HepG2 (cell line): ENCODE data around the gene MYO7B. TPM values are rescaled to one million over a fixed set of nuclear protein-coding genes. Genes with fewer than 3 reads are reported as not detected.

Source experiments
- AHR ChIP-seq: IDR thresholded peaks from 2 replicates; pipeline ENCODE4 v1.6.1; 2018; ENCODE audit warnings: missing genetic modification reagents, missing compliant biosample characterization
- ATF5 ChIP-seq: sonication (generic); formaldehyde crosslinking; IDR thresholded peaks from 2 replicates; pipeline ENCODE4 v1.4.0; 2020; ENCODE audit warnings: mild to moderate bottlenecking, low read depth, missing genetic modification reagents
- CEBPZ ChIP-seq: IDR thresholded peaks from 2 replicates; pipeline ENCODE4 v1.6.1; 2012; ENCODE audit warnings: low read length, improper control_type of control experiment
- KAT2B ChIP-seq: fragments of 150-350 bp; IDR thresholded peaks from 2 replicates; pipeline ENCODE4 v1.6.1; 2014; ENCODE audit warnings: low read depth, low read length, borderline replicate concordance
- NCOA2 ChIP-seq: sonication (generic); formaldehyde crosslinking; IDR thresholded peaks from 2 replicates; pipeline ENCODE4 v1.8.0; 2022; ENCODE audit warnings: inconsistent platforms
- NFE2 ChIP-seq: sonication (generic); formaldehyde crosslinking; IDR thresholded peaks from 2 replicates; pipeline ENCODE4 v1.4.0; 2020; ENCODE audit warnings: missing genetic modification reagents
- POLR2A ChIP-seq, 2 experiments: IDR thresholded peaks; 2 replicates each; pipeline ENCODE4 v1.6.1; 2011; ENCODE audit warnings: low read depth in 2 of 2, low read length in 2 of 2, mild to moderate bottlenecking in 1 of 2, moderate library complexity in 1 of 2; ENCODE audit not compliant: insufficient read depth in 1 of 2
- SP2 ChIP-seq: sonication (generic); formaldehyde crosslinking; IDR thresholded peaks from 2 replicates; pipeline ENCODE4 v1.5.1; 2020; ENCODE audit warnings: mild to moderate bottlenecking, missing genetic modification reagents
- SRSF4 ChIP-seq: fragments of 200-400 bp; formaldehyde crosslinking; IDR thresholded peaks from one replicate; pipeline ENCODE4 v1.6.1; 2018; ENCODE audit warnings: mild to moderate bottlenecking, low read depth, low read length, moderate library complexity; ENCODE audit not compliant: poor library complexity, severe bottlenecking
- THYN1 ChIP-seq: sonication (generic); formaldehyde crosslinking; IDR thresholded peaks from 2 replicates; pipeline ENCODE4 v1.8.1; 2023; ENCODE audit warnings: low read depth, mild to moderate bottlenecking, moderate library complexity, missing genetic modification reagents, borderline replicate concordance
- ZNF20 ChIP-seq: sonication (generic); formaldehyde crosslinking; IDR thresholded peaks from 2 replicates; pipeline ENCODE4 v1.4.0; 2020; ENCODE audit warnings: mild to moderate bottlenecking, moderate library complexity, missing genetic modification reagents
- ZNF318 ChIP-seq: sonication (generic); formaldehyde crosslinking; IDR thresholded peaks from 2 replicates; pipeline ENCODE4 v1.4.0; 2020; ENCODE audit warnings: mild to moderate bottlenecking, missing genetic modification reagents
- polyA plus RNA-seq, 8 experiments: library from polyadenylated mRNA; depleted of rRNA in 3 of 8; stranded (reverse) in 7 of 8; unstranded in 1 of 8; fragments of >200 nt; fragmentation: Illumina TruSeq in 4 of 8; extraction: Trizol in 4 of 8; gene quantifications; 2 replicates each; pipeline versions ENCODE4 v1.2.1 to v1.2.3, GENCODE V29; 2011 to 2016; ENCODE audit warnings: low read depth in 4 of 8, missing spikeins in 1 of 8, mixed read lengths in 1 of 8; ENCODE audit not compliant: insufficient read depth in 1 of 8
- total RNA-seq, 5 experiments: library from RNA; depleted of rRNA; stranded (reverse); fragments of >200 nt; fragmentation: Illumina TruSeq; extraction: Trizol; gene quantifications; 2 replicates each; pipeline ENCODE4 v1.2.3, GENCODE V29; 2016; ENCODE audit warnings: low read depth in 1 of 5
- TF ChIP-seq, protein P1 (sequence below): sonication (generic); formaldehyde crosslinking; IDR thresholded peaks from 2 replicates; pipeline ENCODE4 v1.5.0; 2020; ENCODE audit warnings: missing genetic modification reagents

MYO7B gene
- total and polyA plus RNA-seq, 2 of the 13 experiments (the other 11 are each of a cell fraction or from before 2014, with no cell fraction given), result not detected

DNA sequence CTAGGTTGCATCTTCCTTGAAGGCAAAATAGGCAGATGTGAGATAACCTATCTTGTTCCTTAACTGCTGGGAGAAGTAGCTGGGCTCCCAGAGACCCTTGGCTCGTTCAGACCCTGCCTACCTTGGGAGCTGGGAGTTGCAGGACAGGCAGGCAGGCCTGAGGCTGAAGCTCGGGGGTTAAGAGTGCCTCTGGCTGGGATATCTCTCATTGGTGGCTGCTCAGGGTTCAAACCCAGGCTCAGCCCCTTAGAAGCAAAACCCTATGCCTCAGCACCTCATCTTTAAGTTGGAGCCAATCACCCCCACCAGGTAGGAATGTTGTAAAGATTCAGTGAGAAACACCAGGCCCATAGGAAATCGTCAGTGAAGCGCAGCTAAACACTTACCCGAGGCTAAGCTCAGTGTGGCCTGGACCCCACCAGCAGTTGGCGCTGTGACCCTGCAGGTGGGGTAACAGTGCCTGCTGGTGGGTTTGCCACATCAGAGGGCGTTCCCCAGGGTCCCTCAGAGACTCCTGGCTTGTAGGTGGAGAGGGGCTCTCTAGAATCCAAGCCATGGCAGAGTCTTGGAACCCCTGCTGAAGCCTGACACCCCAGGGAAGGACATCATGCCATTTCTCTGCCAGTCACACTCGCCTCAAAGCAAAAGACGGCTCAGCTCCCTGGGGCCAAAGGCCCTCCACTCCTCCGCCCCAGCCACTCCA, 55.9 kb downstream of the MYO7B start (continued):
- no peak for TF ChIP-seq THYN1
- TF ChIP-seq SP2 (CRISPR knock-in tag), result no peak
- TF ChIP-seq AHR, result peak; percentile 84; the same call in 1 of the 2 replicates
- TF ChIP-seq ZNF318 (CRISPR knock-in tag), result no peak
- no peak for TF ChIP-seq POLR2A (IDR thresholded peaks at IDR 0.05; ENCODE audit: insufficient read depth in 1 of 2, low read depth in 2 of 2, low read length in 2 of 2)
- no peak for TF ChIP-seq NFE2 (CRISPR knock-in tag)
- no peak for TF ChIP-seq CEBPZ
- TF ChIP-seq NCOA2, result 0 out of 2 replicates have a peak, but pooled peaks have one; percentile 24
- no peak for TF ChIP-seq ZNF20 (CRISPR knock-in tag)
- TF ChIP-seq KAT2B, result no peak
- no peak for TF ChIP-seq SRSF4
- TF ChIP-seq ATF5 (CRISPR knock-in tag), result no peak
- TF ChIP-seq, protein P1, sequence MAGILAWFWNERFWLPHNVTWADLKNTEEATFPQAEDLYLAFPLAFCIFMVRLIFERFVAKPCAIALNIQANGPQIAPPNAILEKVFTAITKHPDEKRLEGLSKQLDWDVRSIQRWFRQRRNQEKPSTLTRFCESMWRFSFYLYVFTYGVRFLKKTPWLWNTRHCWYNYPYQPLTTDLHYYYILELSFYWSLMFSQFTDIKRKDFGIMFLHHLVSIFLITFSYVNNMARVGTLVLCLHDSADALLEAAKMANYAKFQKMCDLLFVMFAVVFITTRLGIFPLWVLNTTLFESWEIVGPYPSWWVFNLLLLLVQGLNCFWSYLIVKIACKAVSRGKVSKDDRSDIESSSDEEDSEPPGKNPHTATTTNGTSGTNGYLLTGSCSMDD, result no peak
